KMS-11 (cell line): ENCODE measurements around the gene KRT27.
"Not testable (repeated sequence)": the region's sequence is repeated elsewhere in the genome, so short reads cannot be mapped to it uniquely, and the experiment has no call there.

Experiments used
- H2AFZ ChIP-seq: fragments of 200-600 bp; sonication (generic); 2 replicates; pipeline ENCODE4 v1.6.1; 2016; ENCODE audit warnings: antibody characterized with exemption, mixed run types, low read depth
- H3K27ac ChIP-seq: fragments of 200-600 bp; sonication (generic); 2 replicates; pipeline ENCODE4 v1.6.1; 2016; ENCODE audit warnings: mild to moderate bottlenecking, mixed run types
- H3K27me3 ChIP-seq: fragments of 200-600 bp; sonication (generic); 2 replicates; pipeline ENCODE4 v1.6.1; 2017; ENCODE audit warnings: mild to moderate bottlenecking, low read depth, mixed run types, moderate library complexity; ENCODE audit not compliant: insufficient read depth
- H3K36me3 ChIP-seq: fragments of 200-600 bp; sonication (generic); 2 replicates; pipeline ENCODE4 v1.6.1; 2017; ENCODE audit warnings: mild to moderate bottlenecking, mixed run types; ENCODE audit not compliant: insufficient read depth
- H3K4me1 ChIP-seq: fragments of 200-600 bp; sonication (generic); 2 replicates; pipeline ENCODE4 v1.6.1; 2016; ENCODE audit warnings: mild to moderate bottlenecking, low read depth, mixed run types; ENCODE audit not compliant: poor library complexity, severe bottlenecking
- H3K4me2 ChIP-seq: fragments of 200-600 bp; sonication (generic); 2 replicates; pipeline ENCODE4 v1.7.0; 2016; ENCODE audit warnings: mild to moderate bottlenecking, mixed run types
- H3K4me3 ChIP-seq: fragments of 200-600 bp; sonication (generic); IDR thresholded peaks from 2 replicates; pipeline ENCODE4 v1.6.1; 2017; ENCODE audit warnings: low read depth, low read length, mixed read lengths; ENCODE audit not compliant: insufficient read depth
- H3K79me2 ChIP-seq: fragments of 200-600 bp; sonication (generic); 2 replicates; pipeline ENCODE4 v1.6.1; 2016; ENCODE audit warnings: low read depth, mixed run types; ENCODE audit not compliant: insufficient read depth
- H3K9ac ChIP-seq: fragments of 200-600 bp; sonication (generic); 2 replicates; pipeline ENCODE4 v1.6.1; 2016; ENCODE audit warnings: mild to moderate bottlenecking, mixed run types
- H4K20me1 ChIP-seq: fragments of 200-600 bp; sonication (generic); 2 replicates; pipeline ENCODE4 v1.6.1; 2016; ENCODE audit warnings: mild to moderate bottlenecking, mixed run types; ENCODE audit not compliant: insufficient read depth
- TF ChIP-seq, protein P1 (sequence below): fragments of 200-600 bp; sonication (generic); conservative IDR thresholded peaks from 2 replicates; pipeline ENCODE4 v1.6.1; 2017; ENCODE audit warnings: low read depth, mild to moderate bottlenecking, antibody characterized with exemption, low read length, moderate library complexity, mixed read lengths

The KRT27 gene

DNA sequence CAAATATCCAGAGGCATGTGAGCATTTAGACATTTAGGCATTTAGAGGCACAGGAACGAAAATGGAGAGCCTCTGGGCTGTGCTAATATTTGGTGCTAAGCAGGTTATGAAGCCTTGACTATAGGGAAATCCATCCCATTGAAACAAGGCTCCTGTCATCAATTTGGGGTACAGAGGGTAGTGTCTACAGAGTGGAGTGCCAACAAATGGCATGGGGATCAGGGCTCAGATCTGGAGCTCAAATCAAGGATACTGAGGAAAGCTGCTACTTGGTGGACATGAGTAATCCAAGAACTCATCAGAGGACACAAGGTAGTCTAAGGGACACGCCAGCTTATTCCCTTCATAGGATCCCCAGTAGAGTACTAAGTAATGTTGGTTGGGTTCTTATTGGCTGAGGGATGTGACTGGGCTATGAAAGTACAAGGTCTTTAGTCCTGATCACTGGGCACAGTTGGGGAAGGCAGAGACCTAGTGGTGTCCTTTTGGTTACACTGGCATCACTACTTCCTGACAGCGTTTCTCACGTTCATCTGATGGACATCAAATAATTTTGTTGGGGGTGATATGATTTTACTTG is 34.8 kb upstream of the KRT27 start:
- H3K4me2 ChIP-seq = no peak overlapping the region; the same call in 1 of the 2 replicates
- TF ChIP-seq, protein P1, sequence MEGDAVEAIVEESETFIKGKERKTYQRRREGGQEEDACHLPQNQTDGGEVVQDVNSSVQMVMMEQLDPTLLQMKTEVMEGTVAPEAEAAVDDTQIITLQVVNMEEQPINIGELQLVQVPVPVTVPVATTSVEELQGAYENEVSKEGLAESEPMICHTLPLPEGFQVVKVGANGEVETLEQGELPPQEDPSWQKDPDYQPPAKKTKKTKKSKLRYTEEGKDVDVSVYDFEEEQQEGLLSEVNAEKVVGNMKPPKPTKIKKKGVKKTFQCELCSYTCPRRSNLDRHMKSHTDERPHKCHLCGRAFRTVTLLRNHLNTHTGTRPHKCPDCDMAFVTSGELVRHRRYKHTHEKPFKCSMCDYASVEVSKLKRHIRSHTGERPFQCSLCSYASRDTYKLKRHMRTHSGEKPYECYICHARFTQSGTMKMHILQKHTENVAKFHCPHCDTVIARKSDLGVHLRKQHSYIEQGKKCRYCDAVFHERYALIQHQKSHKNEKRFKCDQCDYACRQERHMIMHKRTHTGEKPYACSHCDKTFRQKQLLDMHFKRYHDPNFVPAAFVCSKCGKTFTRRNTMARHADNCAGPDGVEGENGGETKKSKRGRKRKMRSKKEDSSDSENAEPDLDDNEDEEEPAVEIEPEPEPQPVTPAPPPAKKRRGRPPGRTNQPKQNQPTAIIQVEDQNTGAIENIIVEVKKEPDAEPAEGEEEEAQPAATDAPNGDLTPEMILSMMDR = no peak
- no peak overlapping the region for H3K9ac ChIP-seq
- H3K4me3 ChIP-seq = no peak overlapping the region
- H3K36me3 ChIP-seq = no peaks in the 10 kb centered on the region
- H3K27ac ChIP-seq = no peak overlapping the region
- no peaks in the 10 kb centered on the region for H3K79me2 ChIP-seq
- no peaks in the 10 kb centered on the region for H3K27me3 ChIP-seq
- H3K4me1 ChIP-seq = peaks cover 12% of the 10 kb centered on the region
- H4K20me1 ChIP-seq = no peaks in the 10 kb centered on the region
- no peak overlapping the region for H2AFZ ChIP-seq

DNA sequence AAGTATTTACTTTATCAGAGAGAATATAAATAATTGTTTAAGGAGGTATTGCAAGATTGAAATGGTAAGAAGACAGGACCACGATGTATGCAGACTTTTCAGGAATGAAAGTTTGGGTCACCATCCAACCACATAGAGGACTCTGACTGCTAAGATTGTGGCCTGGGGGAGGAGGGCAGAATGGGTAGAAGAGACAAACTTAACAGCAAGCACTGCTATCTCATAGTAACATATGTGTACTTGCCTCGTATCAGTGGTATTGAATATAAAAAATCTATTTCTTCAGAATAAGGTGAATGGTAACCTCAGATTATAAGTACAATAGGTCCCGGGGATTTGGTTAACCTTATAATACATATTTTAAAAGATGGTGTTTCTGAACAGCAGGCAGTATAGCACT is 34.2 kb upstream of the KRT27 start:
- TF ChIP-seq, protein P1 = no peak
- Histone ChIP-seq H4K20me1 (no peaks in the 10 kb centered on the region), H3K4me1 (peaks cover 12% of the 10 kb centered on the region), H3K79me2 (no peaks in the 10 kb centered on the region), H3K4me3 (no peak overlapping the region), H3K9ac (no peak overlapping the region), H3K36me3 (no peaks in the 10 kb centered on the region), H2AFZ (no peak overlapping the region), H3K27ac (no peak overlapping the region), H3K27me3 (no peaks in the 10 kb centered on the region), H3K4me2 (no peak overlapping the region)

DNA sequence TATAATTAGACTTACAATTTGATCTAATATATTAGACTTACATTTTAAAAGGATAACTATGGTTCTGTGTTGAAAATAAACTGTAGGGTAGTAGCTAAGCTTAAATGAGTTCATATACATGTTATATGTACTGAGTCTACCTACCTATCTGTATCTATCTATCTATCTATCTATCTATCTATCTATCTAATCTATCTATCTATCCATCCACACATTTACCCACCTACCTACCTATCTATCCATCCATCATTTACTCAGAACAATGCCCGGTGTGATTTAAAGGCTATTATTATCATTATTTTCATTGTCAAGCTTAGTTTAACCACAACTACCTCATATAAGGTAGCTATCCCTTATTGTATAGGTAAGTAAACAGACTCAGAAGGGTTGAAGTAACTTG is 33.0 kb upstream of the KRT27 start:
- Histone ChIP-seq H4K20me1 (no peaks in the 10 kb centered on the region), H2AFZ (no peak overlapping the region), H3K27ac (no peak overlapping the region), H3K36me3 (no peaks in the 10 kb centered on the region), H3K4me1 (peaks cover 12% of the 10 kb centered on the region), H3K79me2 (no peaks in the 10 kb centered on the region), H3K9ac (no peak overlapping the region), H3K27me3 (no peaks in the 10 kb centered on the region), H3K4me3 (no peak overlapping the region), H3K4me2 (no peak overlapping the region)
- TF ChIP-seq, protein P1 = no peak

DNA sequence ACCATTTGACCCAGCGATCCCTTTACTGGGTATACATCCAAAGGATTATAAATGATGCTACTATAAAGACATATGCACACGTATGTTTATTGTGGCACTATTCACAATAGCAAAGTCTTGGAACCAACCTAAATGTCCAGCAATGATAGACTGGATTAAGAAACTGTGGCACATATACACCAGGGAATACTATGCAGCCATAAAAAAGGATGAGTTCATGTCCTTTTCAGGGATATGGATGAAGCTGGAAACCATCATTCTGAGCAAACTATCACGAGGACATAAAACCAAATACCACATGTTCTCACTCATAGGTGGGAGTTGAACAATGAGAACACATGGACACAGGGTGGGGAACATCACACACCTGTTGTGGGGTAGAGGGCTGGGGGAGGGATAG is 32.3 kb upstream of the KRT27 start:
- H3K79me2 ChIP-seq, H3K36me3 ChIP-seq, H3K27me3 ChIP-seq, H2AFZ ChIP-seq, H3K9ac ChIP-seq, H4K20me1 ChIP-seq, H3K4me3 ChIP-seq, H3K4me2 ChIP-seq, H3K27ac ChIP-seq: not testable (repeated sequence)
- peaks cover 11% of the 10 kb centered on the region for H3K4me1 ChIP-seq

DNA sequence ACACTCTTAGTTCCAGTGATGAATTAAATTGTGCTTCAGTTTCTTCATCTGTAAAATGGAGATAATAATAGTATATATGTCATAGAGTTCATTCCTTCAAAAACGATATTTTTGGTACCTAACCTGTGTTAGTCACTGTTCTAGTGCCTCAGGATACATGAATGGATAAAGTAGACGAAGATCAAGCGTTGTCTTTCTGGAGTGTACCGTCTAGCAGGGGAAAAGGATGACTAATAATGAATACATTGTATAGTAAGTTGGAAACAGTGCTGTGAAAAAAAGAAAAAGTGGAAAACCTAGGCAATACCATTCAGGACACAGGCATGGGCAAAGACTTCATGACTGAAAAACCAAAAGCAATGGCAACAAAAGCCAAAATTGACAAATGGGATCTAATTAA is 31.5 kb upstream of the KRT27 start:
- no peak overlapping the region for H2AFZ ChIP-seq
- TF ChIP-seq, protein P1 = no peak
- peaks cover 6% of the 10 kb centered on the region for H3K4me1 ChIP-seq
- no peaks in the 10 kb centered on the region for H3K36me3 ChIP-seq
- no peak overlapping the region for H3K9ac ChIP-seq
- no peaks in the 10 kb centered on the region for H3K27me3 ChIP-seq
- H3K79me2 ChIP-seq = no peaks in the 10 kb centered on the region
- H3K4me3 ChIP-seq = no peak overlapping the region
- no peak overlapping the region for H3K27ac ChIP-seq
- no peaks in the 10 kb centered on the region for H4K20me1 ChIP-seq
- no peak overlapping the region for H3K4me2 ChIP-seq
